H1 (cell line): Measurements from ENCODE around the gene U2AF1L4. TPM values are rescaled to one million over a fixed set of nuclear protein-coding genes. Genes with fewer than 3 reads are reported as not detected.

ENCODE experiments used
- CTCF ChIA-PET: fragments of 300-600 bp; sonication (Branson Sonifier 250); formaldehyde crosslinking; loops from one replicate; lab custom pipeline; 2021; ENCODE audit not compliant: partially characterized antibody; lab: Charles Lee
- POLR2A ChIA-PET: fragments of 300-600 bp; sonication (Branson Sonifier 250); formaldehyde crosslinking; loops from one replicate; lab custom pipeline; 2021; ENCODE audit warnings: inconsistent platforms; ENCODE audit not compliant: partially characterized antibody; lab: Charles Lee
- DNase-seq, 2 experiments: peaks; one replicate each; pipeline versions ENCODE4 v3.0.0 to v3.0.0-alpha.2; 2010 to 2022; ENCODE audit warnings: low spot score in 2 of 2, low read depth in 1 of 2, mixed read lengths in 1 of 2
- FAIRE-seq: peaks from 2 replicates; lab custom pipeline; 2011; peaks lifted over from hg19 to GRCh38; lab: Jason Lieb, UNC
- H2AFZ ChIP-seq: 2 replicates; pipeline ENCODE4 v1.8.1; 2012; ENCODE audit warnings: low read length, inconsistent platforms
- H2AK5ac ChIP-seq: 2 replicates; pipeline ENCODE4 v1.6.1; 2013; ENCODE audit warnings: low read depth, low read length
- H2BK120ac ChIP-seq: replicated peaks from 2 replicates; pipeline ENCODE3; 2013; ENCODE audit warnings: low read depth, low read length, inconsistent platforms
- H2BK12ac ChIP-seq: 2 replicates; pipeline ENCODE4 v1.6.1; 2013; ENCODE audit warnings: low read depth, low read length
- H2BK15ac ChIP-seq: 2 replicates; pipeline ENCODE4 v1.6.1; 2013; ENCODE audit warnings: low read length
- H2BK20ac ChIP-seq: 2 replicates; pipeline ENCODE4 v1.6.1; 2013; ENCODE audit warnings: low read length
- H2BK5ac ChIP-seq: 2 replicates; pipeline ENCODE4 v1.6.1; 2013; ENCODE audit warnings: low read depth, low read length
- H3K14ac ChIP-seq: 2 replicates; pipeline ENCODE4 v1.6.1; 2013; ENCODE audit warnings: inconsistent platforms; ENCODE audit not compliant: insufficient read length
- H3K18ac ChIP-seq: 2 replicates; pipeline ENCODE4 v1.6.1; 2013; ENCODE audit warnings: low read length; ENCODE audit errors: extremely low read depth
- H3K23ac ChIP-seq: 2 replicates; pipeline ENCODE4 v1.6.1; 2013; ENCODE audit warnings: inconsistent platforms; ENCODE audit not compliant: insufficient read length
- H3K23me2 ChIP-seq: 2 replicates; pipeline ENCODE4 v1.6.1; 2013; ENCODE audit warnings: low read depth, low read length
- H3K27ac ChIP-seq: 2 replicates; pipeline ENCODE4 v1.6.1; 2011; ENCODE audit warnings: low read depth, low read length, inconsistent platforms
- H3K27me3 ChIP-seq, 4 experiments: replicated peaks in 1 of 4; 1 replicate in 1 of 4; 2 replicates in 3 of 4; pipeline versions ENCODE4 v1.6.1 to v1.8.1; 2011 to 2013; ENCODE audit warnings: low read length in 3 of 4, mild to moderate bottlenecking in 3 of 4, inconsistent platforms in 2 of 4, mixed read lengths in 2 of 4, moderate library complexity in 1 of 4; ENCODE audit not compliant: control insufficient read depth in 3 of 4, insufficient read depth in 3 of 4; ENCODE audit errors: extremely low read depth in 1 of 4
- H3K36me3 ChIP-seq, 4 experiments: 2 replicates each; pipeline versions ENCODE4 v1.6.1 to v1.8.1; 2011 to 2013; ENCODE audit warnings: mild to moderate bottlenecking in 4 of 4, low read length in 3 of 4, moderate library complexity in 2 of 4, control low read depth in 1 of 4, inconsistent platforms in 1 of 4; ENCODE audit not compliant: insufficient read depth in 4 of 4, control insufficient read depth in 2 of 4
- H3K4ac ChIP-seq: replicated peaks from 2 replicates; pipeline ENCODE3; 2013; ENCODE audit warnings: low read length, low read depth, mixed read lengths, inconsistent platforms; ENCODE audit not compliant: insufficient read length
- H3K4me1 ChIP-seq, 4 experiments: replicated peaks in 1 of 4; 1 replicate in 1 of 4; 2 replicates in 3 of 4; pipeline versions ENCODE4 v1.6.1 to v1.8.1; 2011 to 2013; ENCODE audit warnings: low read length in 3 of 4, inconsistent platforms in 2 of 4, mixed read lengths in 1 of 4; ENCODE audit not compliant: insufficient read depth in 4 of 4, control insufficient read depth in 3 of 4
- H3K4me2 ChIP-seq, 2 experiments: 2 replicates each; pipeline versions ENCODE4 v1.6.1 to v1.8.1; 2011 to 2013; ENCODE audit warnings: low read depth in 2 of 2, low read length in 2 of 2, control low read depth in 1 of 2, inconsistent platforms in 1 of 2, mild to moderate bottlenecking in 1 of 2; ENCODE audit not compliant: insufficient read depth in 1 of 2
- H3K4me3 ChIP-seq, 4 experiments: fragments of 200-600, 300-600 bp in 1 of 4; sonication (generic), shearing (Covaris generic), sonication (Bioruptor Twin) in 1 of 4; 2 replicates each; pipeline versions ENCODE4 v1.5.1 to v1.8.1; 2011 to 2016; ENCODE audit warnings: low read length in 4 of 4, low read depth in 3 of 4, control low read depth in 2 of 4, inconsistent platforms in 2 of 4, mild to moderate bottlenecking in 2 of 4, mixed read lengths in 1 of 4, moderate library complexity in 1 of 4; ENCODE audit not compliant: insufficient read depth in 2 of 4; ENCODE audit errors: extremely low read depth in 1 of 4
- H3K56ac ChIP-seq: replicated peaks from 2 replicates; pipeline ENCODE3; 2013; ENCODE audit warnings: low read depth, mild to moderate bottlenecking, mixed read lengths, low read length, inconsistent platforms; ENCODE audit not compliant: insufficient read length
- H3K79me1 ChIP-seq: 2 replicates; pipeline ENCODE4 v1.6.1; 2013; ENCODE audit warnings: low read depth, low read length, control low read depth
- H3K79me2 ChIP-seq, 2 experiments: 2 replicates each; pipeline versions ENCODE4 v1.6.1 to v1.8.1; 2012 to 2013; ENCODE audit warnings: low read length in 2 of 2, mild to moderate bottlenecking in 2 of 2, inconsistent platforms in 1 of 2; ENCODE audit not compliant: insufficient read depth in 2 of 2, control insufficient read depth in 1 of 2
- H3K9ac ChIP-seq, 4 experiments: replicated peaks in 1 of 4; 1 replicate in 1 of 4; 2 replicates in 3 of 4; pipeline versions ENCODE4 v1.6.1 to v1.8.1; 2011 to 2013; ENCODE audit warnings: low read depth in 3 of 4, low read length in 3 of 4, control low read depth in 2 of 4, mild to moderate bottlenecking in 2 of 4, moderate library complexity in 2 of 4, inconsistent platforms in 1 of 4; ENCODE audit errors: extremely low read depth in 1 of 4
- H3K9me3 ChIP-seq, 2 experiments: 2 replicates each; pipeline versions ENCODE4 v1.6.1 to v1.8.1; 2012 to 2013; ENCODE audit warnings: mild to moderate bottlenecking in 2 of 2, moderate library complexity in 2 of 2, control low read depth in 1 of 2, inconsistent platforms in 1 of 2, low read depth in 1 of 2, low read length in 1 of 2, mixed read lengths in 1 of 2; ENCODE audit not compliant: insufficient read depth in 2 of 2
- H4K20me1 ChIP-seq, 2 experiments: replicated peaks in 1 of 2; 2 replicates each; pipeline versions ENCODE3 to v1.8.1; 2011 to 2013; ENCODE audit warnings: inconsistent platforms in 2 of 2, low read length in 2 of 2, mild to moderate bottlenecking in 1 of 2; ENCODE audit not compliant: insufficient read depth in 2 of 2, control insufficient read depth in 1 of 2
- H4K5ac ChIP-seq: 2 replicates; pipeline ENCODE4 v1.6.1; 2013; ENCODE audit warnings: low read length, low read depth, mixed read lengths, inconsistent platforms; ENCODE audit not compliant: insufficient read length
- H4K8ac ChIP-seq: 2 replicates; pipeline ENCODE4 v1.8.0; 2013; ENCODE audit warnings: mild to moderate bottlenecking, moderate library complexity, low read length, inconsistent platforms; ENCODE audit not compliant: insufficient read depth; ENCODE audit errors: extremely low read depth
- H4K91ac ChIP-seq: replicated peaks from 2 replicates; pipeline ENCODE3; 2013; ENCODE audit warnings: low read length, mixed read lengths, inconsistent platforms; ENCODE audit not compliant: insufficient read length
- EZH2 ChIP-seq: fragments of 200-600 bp; sonication (generic); IDR thresholded peaks from 2 replicates; pipeline ENCODE4 v1.7.1; 2012; ENCODE audit warnings: low read depth, mild to moderate bottlenecking, moderate library complexity, low read length, inconsistent platforms; ENCODE audit not compliant: severe bottlenecking
- KDM1A ChIP-seq: fragments of 200-600, 300-600 bp; sonication (generic); IDR thresholded peaks from 2 replicates; pipeline ENCODE4 v1.7.1; 2016; ENCODE audit warnings: mild to moderate bottlenecking, low read length, borderline replicate concordance
- NANOG ChIP-seq: IDR thresholded peaks from 2 replicates; pipeline ENCODE4 v1.6.1; 2011; ENCODE audit warnings: low read length, low read depth, mild to moderate bottlenecking, inconsistent platforms; ENCODE audit not compliant: insufficient read depth, poor library complexity, severe bottlenecking
- WGBS, 2 experiments: shearing (Covaris generic) in 1 of 2; methylation state at CpG; one replicate each; pipeline versions ENCODE4 v1.1.6 to v1.1.7; 2013 to 2015; ENCODE audit warnings: low lambda C conversion rate in 2 of 2, mixed read lengths in 2 of 2, inconsistent platforms in 1 of 2, low coverage in 1 of 2, missing lambda C conversion rate in 1 of 2; ENCODE audit not compliant: insufficient replicate concordance in 2 of 2, insufficient coverage in 1 of 2, insufficient read length in 1 of 2; ENCODE audit errors: extremely low coverage in 1 of 2, missing lambda C conversion rate in 1 of 2; 5-methylcytosine and 5-hydroxymethylcytosine counted together
- polyA plus RNA-seq, 7 experiments: library from polyadenylated mRNA; depleted of rRNA in 3 of 7; stranded (reverse) in 5 of 7; unstranded in 2 of 7; fragments of >200 nt in 5 of 7; fragments of 200-250 nt in 2 of 7; gene quantifications; 1 replicate in 5 of 7; 2 replicates in 1 of 7; 4 replicates in 1 of 7; pipeline versions ENCODE4 v1.2.1 to v1.2.3, GENCODE V29; 2011 to 2013; ENCODE audit warnings: missing spikeins in 2 of 7, mixed read lengths in 2 of 7
- total RNA-seq: library from RNA; stranded (reverse); fragmentation: NEBNext Ultra II Directional; extraction: Animal tissue kit (Norgen Biotek cat#: 25700); gene quantifications from 2 replicates; pipeline ENCODE4 v1.2.1, GENCODE V29; 2021

Gene U2AF1L4
- total and polyA plus RNA-seq, 2 of the 8 experiments (the other 6 are each of a cell fraction or from before 2014, with no cell fraction given), result 15.1 to 32.7 TPM

DNA sequence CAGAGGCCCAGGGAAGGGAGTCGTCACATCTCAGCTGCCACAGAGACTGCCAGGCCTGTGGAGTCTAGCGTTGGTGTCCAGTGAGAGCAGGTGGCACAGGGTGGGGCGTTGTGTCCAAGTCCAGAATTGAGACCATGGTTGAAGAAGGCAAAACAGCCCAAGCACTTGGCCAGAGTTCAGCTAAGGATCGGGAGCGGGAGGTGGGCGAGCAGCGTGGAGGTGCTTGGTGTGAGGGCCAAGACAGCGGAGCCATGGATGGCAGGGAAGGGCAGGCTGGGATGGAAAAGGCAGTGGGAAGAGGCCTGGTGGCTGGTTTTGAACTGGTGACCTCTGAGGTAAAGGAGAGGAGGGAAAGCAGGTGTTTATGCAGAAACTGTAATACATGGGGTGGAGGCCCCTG is 10.9 kb downstream of the U2AF1L4 start:
- Histone ChIP-seq H2BK15ac (no peak overlapping the region), H3K14ac (no peak overlapping the region), H3K23ac (no peak overlapping the region), H3K4me1 (0 out of 7 replicates have a peak, but pooled peaks cover 0 to 1% (median 0%) of the 10 kb centered on the region in 4 experiments), H3K18ac (no peak overlapping the region), H3K36me3 (peaks cover 16 to 63% (median 50%) of the 10 kb centered on the region in 4 experiments; a peak in 7 of 8 replicates), H3K4me2 (no peak overlapping the region), H2BK5ac (no peak overlapping the region), H2AK5ac (no peak overlapping the region), H2BK12ac (no peak overlapping the region), H2BK120ac (no peak overlapping the region), H3K23me2 (no peaks in the 10 kb centered on the region), H3K27me3 (no peaks in the 10 kb centered on the region), H3K79me2 (no peaks in the 10 kb centered on the region), H4K20me1 (peaks cover 10 to 19% of the 10 kb centered on the region in 2 experiments), H3K4ac (no peak overlapping the region), H4K91ac (no peak overlapping the region), H2AFZ (no peak overlapping the region), H2BK20ac (no peak overlapping the region), H3K9me3 (no peaks in the 10 kb centered on the region), H3K27ac (no peak overlapping the region), H3K56ac (no peak overlapping the region), H4K5ac (no peak overlapping the region), H4K8ac (no peak overlapping the region), H3K9ac (no peak overlapping the region), H3K4me3 (no peak overlapping the region), H3K79me1 (no peaks in the 10 kb centered on the region)
- POLR2A ChIA-PET, result interaction anchor here (1.2 to 7.6 kb wide), 4 partner anchors 8 to 14 kb away, joined by 4 to 54 read pairs (median 22); partner anchors contain the start of genes LIN37, PSENEN and U2AF1L4
- FAIRE-seq (no peak), DNase-seq (no peak)
- CTCF ChIA-PET, result interaction anchor here (0.8 to 8.9 kb wide), 4 partner anchors 10 to 84 kb away, joined by 3 to 80 read pairs (median 6); no protein-coding TSS in a partner anchor
- WGBS, 2 experiments, result 94% methylated on average over 8 of the region's 8 CpGs; no CpG with 5 or more reads in 1 of the 2 experiments
- TF ChIP-seq KDM1A (no peak), NANOG (no peak), EZH2 (no peak)
